PFSK-1 (cell line): ENCODE measurements around the gene SEMA6A.

Experiments
- FOXP2 ChIP-seq: optimal IDR thresholded peaks from 2 replicates; pipeline ENCODE3; 2011; ENCODE audit warnings: borderline replicate concordance, control low read depth, inconsistent platforms; ENCODE audit not compliant: insufficient read depth; ENCODE audit errors: extremely low read length, extremely low read depth
- POLR2AphosphoS5 ChIP-seq: IDR thresholded peaks from 2 replicates; pipeline ENCODE4 v1.6.1; 2012; ENCODE audit warnings: low read depth, mild to moderate bottlenecking, control low read depth, low read length, moderate library complexity
- SIN3A ChIP-seq: IDR thresholded peaks from 2 replicates; pipeline ENCODE4 v1.6.1; 2012; ENCODE audit warnings: mild to moderate bottlenecking, low read length, moderate library complexity, borderline replicate concordance; ENCODE audit not compliant: insufficient read depth
- TAF1 ChIP-seq: IDR thresholded peaks from 2 replicates; pipeline ENCODE4 v1.6.1; 2012; ENCODE audit warnings: low read length, control low read depth, borderline replicate concordance; ENCODE audit not compliant: insufficient read depth
- TF ChIP-seq, protein P1 (sequence below), 2 experiments: IDR thresholded peaks; 2 replicates each; pipeline versions ENCODE4 v1.6.1 to v1.8.0; 2011 to 2012; ENCODE audit warnings: low read depth in 2 of 2, low read length in 2 of 2, control low read depth in 1 of 2, inconsistent platforms in 1 of 2, mild to moderate bottlenecking in 1 of 2, moderate library complexity in 1 of 2; ENCODE audit not compliant: insufficient read depth in 1 of 2

Gene SEMA6A

GRCh38 chr5:116437351-116437705, 137.3 kb downstream of the SEMA6A start:
- no peak for TF ChIP-seq SIN3A
- no peak for TF ChIP-seq FOXP2
- TF ChIP-seq, protein P1, sequence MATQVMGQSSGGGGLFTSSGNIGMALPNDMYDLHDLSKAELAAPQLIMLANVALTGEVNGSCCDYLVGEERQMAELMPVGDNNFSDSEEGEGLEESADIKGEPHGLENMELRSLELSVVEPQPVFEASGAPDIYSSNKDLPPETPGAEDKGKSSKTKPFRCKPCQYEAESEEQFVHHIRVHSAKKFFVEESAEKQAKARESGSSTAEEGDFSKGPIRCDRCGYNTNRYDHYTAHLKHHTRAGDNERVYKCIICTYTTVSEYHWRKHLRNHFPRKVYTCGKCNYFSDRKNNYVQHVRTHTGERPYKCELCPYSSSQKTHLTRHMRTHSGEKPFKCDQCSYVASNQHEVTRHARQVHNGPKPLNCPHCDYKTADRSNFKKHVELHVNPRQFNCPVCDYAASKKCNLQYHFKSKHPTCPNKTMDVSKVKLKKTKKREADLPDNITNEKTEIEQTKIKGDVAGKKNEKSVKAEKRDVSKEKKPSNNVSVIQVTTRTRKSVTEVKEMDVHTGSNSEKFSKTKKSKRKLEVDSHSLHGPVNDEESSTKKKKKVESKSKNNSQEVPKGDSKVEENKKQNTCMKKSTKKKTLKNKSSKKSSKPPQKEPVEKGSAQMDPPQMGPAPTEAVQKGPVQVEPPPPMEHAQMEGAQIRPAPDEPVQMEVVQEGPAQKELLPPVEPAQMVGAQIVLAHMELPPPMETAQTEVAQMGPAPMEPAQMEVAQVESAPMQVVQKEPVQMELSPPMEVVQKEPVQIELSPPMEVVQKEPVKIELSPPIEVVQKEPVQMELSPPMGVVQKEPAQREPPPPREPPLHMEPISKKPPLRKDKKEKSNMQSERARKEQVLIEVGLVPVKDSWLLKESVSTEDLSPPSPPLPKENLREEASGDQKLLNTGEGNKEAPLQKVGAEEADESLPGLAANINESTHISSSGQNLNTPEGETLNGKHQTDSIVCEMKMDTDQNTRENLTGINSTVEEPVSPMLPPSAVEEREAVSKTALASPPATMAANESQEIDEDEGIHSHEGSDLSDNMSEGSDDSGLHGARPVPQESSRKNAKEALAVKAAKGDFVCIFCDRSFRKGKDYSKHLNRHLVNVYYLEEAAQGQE (IDR thresholded peaks at IDR 0.05; ENCODE audit: insufficient read depth in 1 of 2, low read depth in 2 of 2, low read length in 2 of 2): no peak
- TF ChIP-seq POLR2AphosphoS5: no peak
- TF ChIP-seq TAF1: no peak

DNA sequence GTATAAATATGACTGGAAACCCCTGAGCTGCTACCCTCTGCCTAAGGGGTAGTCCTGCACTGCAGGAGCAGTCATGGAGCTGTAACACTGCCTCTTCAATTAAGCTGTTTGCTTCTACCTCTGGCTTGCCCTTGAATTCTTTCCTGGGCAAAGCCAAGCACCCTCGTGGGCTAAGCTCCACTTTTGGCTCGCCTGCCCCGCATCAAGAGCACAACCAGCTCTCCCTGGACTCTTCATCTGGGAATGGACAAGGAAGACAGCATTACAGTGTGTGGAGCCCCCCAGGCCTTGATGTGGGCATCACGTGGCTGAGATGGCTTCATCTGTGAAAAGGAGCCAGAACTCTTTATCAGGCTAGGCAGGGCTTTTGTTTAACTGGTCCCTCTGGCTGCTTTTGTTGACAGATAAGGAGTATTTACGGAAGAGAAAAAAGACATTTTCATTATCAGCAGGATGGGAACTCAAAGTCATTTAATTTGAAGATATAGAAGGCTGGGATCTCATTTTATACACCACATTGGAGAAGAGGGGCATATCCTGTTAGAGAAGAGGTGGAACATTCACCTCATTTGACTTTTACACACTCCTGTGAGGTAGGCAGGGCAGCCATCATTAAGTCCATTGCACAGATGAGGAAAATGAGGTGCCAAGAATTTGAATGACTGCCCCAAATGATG, 137.8 kb downstream of the SEMA6A start:
- TF ChIP-seq, protein P1 (IDR thresholded peaks at IDR 0.05; ENCODE audit: insufficient read depth in 1 of 2, low read depth in 2 of 2, low read length in 2 of 2): no peak
- no peak for TF ChIP-seq FOXP2
- TF ChIP-seq TAF1: no peak
- TF ChIP-seq POLR2AphosphoS5: no peak
- no peak for TF ChIP-seq SIN3A

GRCh38 chr5:116428966-116429365, 145.7 kb downstream of the SEMA6A start:
- TF ChIP-seq FOXP2 (no peak), POLR2AphosphoS5 (no peak), TAF1 (no peak), SIN3A (no peak)
- TF ChIP-seq, protein P1 (IDR thresholded peaks at IDR 0.05; ENCODE audit: insufficient read depth in 1 of 2, low read depth in 2 of 2, low read length in 2 of 2): no peak

GRCh38 chr5:116428413-116428812, 146.2 kb downstream of the SEMA6A start:
- no peak for TF ChIP-seq FOXP2
- TF ChIP-seq, protein P1 (IDR thresholded peaks at IDR 0.05; ENCODE audit: insufficient read depth in 1 of 2, low read depth in 2 of 2, low read length in 2 of 2): no peak
- TF ChIP-seq SIN3A: no peak
- no peak for TF ChIP-seq POLR2AphosphoS5
- TF ChIP-seq TAF1: no peak
